Measurements from ENCODE around the gene DNAJC4. TPM values are rescaled to one million over a fixed set of nuclear protein-coding genes. Genes with fewer than 3 reads are reported as not detected.
A peak's percentile ranks its signal among the peaks of the same experiment; 100 is the strongest.

Gene DNAJC4
- total and polyA plus RNA-seq, 9 of the 15 experiments (the other 6 are each of a cell fraction or from before 2014, with no cell fraction given) = 4.0 to 32.6 (median 19.9) TPM

- TF ChIP-seq CHD7 (IDR thresholded peaks at IDR 0.05; ENCODE audit: low read depth, low read length) (no peak), FOS (IDR thresholded peaks at IDR 0.05; ENCODE audit: extremely low read depth, insufficient read length) (no peak), PTTG1 (tag; IDR thresholded peaks at IDR 0.05; ENCODE audit: low read depth) (no peak), SMC3 (conservative IDR thresholded peaks at IDR 0.05; ENCODE audit: insufficient read depth, low read depth, low read length) (no peak), HEY1 (CRISPR knock-in tag; IDR thresholded peaks at IDR 0.05; ENCODE audit: borderline replicate concordance) (no peak), PREB (CRISPR knock-in tag; IDR thresholded peaks at IDR 0.05) (no peak), FUS (optimal IDR thresholded peaks at IDR 0.05; ENCODE audit: low read depth, low read length) (no peak), HNRNPUL1 (IDR thresholded peaks at IDR 0.05; ENCODE audit: low read length) (no peak), EP300 (IDR thresholded peaks at IDR 0.05; ENCODE audit: low read length) (no peak), TAF1 (IDR thresholded peaks at IDR 0.05; ENCODE audit: control insufficient read depth, extremely low read depth, insufficient read depth, low read length, severe bottlenecking) (peak; percentile 85), MYC (IDR thresholded peaks at IDR 0.05; ENCODE audit: low read depth, low read length) (peak; percentile 86), MYC (CRISPR knock-in tag; IDR thresholded peaks at IDR 0.05; ENCODE audit: borderline replicate concordance, low read depth) (0 out of 2 replicates have a peak, but pooled peaks have one; percentile 86), VEZF1 (CRISPR knock-in tag; IDR thresholded peaks at IDR 0.05) (no peak), TCF7L2 (IDR thresholded peaks at IDR 0.05; ENCODE audit: low read depth, low read length) (no peak)
Observed at GRCh38 chr11:64185175-64185692, 45.1 kb upstream of the DNAJC4 start (continued).
